Smooth muscle cell (in vitro differentiated cells): ENCODE measurements around the gene LRRC26. TPM values are rescaled to one million over a fixed set of nuclear protein-coding genes. Genes with fewer than 3 reads are reported as not detected.

Experiments used
- DNase-seq: peaks from one replicate; lab custom pipeline; 2025; ENCODE audit not compliant: unreplicated experiment; lab: John Stamatoyannopoulos, UW
- H2AFZ ChIP-seq: fragments of 200-600 bp; sonication (generic); 2 replicates; pipeline ENCODE4 v1.6.0; 2016; ENCODE audit warnings: antibody characterized with exemption, low read depth, mild to moderate bottlenecking
- H3F3A ChIP-seq: fragments of 200-600 bp; sonication (generic); 2 replicates; pipeline ENCODE4 v1.6.0; 2017; ENCODE audit warnings: antibody characterized with exemption, low read depth
- H3K27ac ChIP-seq: fragments of 200-600 bp; sonication (generic); 2 replicates; pipeline ENCODE4 v1.5.1; 2016; ENCODE audit warnings: low read depth, mild to moderate bottlenecking
- H3K27me3 ChIP-seq: fragments of 200-600 bp; sonication (generic); 2 replicates; pipeline ENCODE4 v1.6.1; 2016; ENCODE audit warnings: low read depth, mild to moderate bottlenecking
- H3K36me3 ChIP-seq: fragments of 200-600 bp; sonication (generic); 2 replicates; pipeline ENCODE4 v1.5.1; 2016; ENCODE audit warnings: low read depth
- H3K4me1 ChIP-seq: fragments of 200-600 bp; sonication (generic); 2 replicates; pipeline ENCODE4 v1.5.1; 2016; ENCODE audit warnings: low read depth
- H3K4me2 ChIP-seq: fragments of 200-600 bp; sonication (generic); 2 replicates; pipeline ENCODE4 v1.6.0; 2016; ENCODE audit warnings: mild to moderate bottlenecking
- H3K4me3 ChIP-seq: fragments of 200-600 bp; sonication (generic); 2 replicates; pipeline ENCODE4 v1.5.1; 2016; ENCODE audit warnings: mild to moderate bottlenecking
- H3K79me2 ChIP-seq: fragments of 200-600 bp; sonication (generic); 2 replicates; pipeline ENCODE4 v1.6.0; 2016; ENCODE audit warnings: low read depth, mild to moderate bottlenecking
- H3K9ac ChIP-seq: fragments of 200-600 bp; sonication (generic); 2 replicates; pipeline ENCODE4 v1.6.0; 2016; ENCODE audit warnings: low read depth
- H3K9me3 ChIP-seq: fragments of 200-600 bp; sonication (generic); replicated peaks from 2 replicates; pipeline ENCODE4 v1.5.1; 2016; ENCODE audit warnings: low read depth
- H4K20me1 ChIP-seq: fragments of 200-600 bp; sonication (generic); 2 replicates; pipeline ENCODE4 v1.6.0; 2016; ENCODE audit warnings: low read depth
- WGBS: methylation state at CpG from one replicate; pipeline ENCODE4 v1.1.7; 2016; ENCODE audit warnings: low lambda C conversion rate; 5-methylcytosine and 5-hydroxymethylcytosine counted together
- polyA plus RNA-seq: library from polyadenylated mRNA; unstranded; fragments of >200 nt; fragmentation: Nextera tagmentation; extraction: Ambion mirVana; gene quantifications from 2 replicates; pipeline ENCODE4 v1.2.1, GENCODE V29; 2016
- total RNA-seq: library from RNA; depleted of rRNA; stranded (reverse); fragments of >200 nt; gene quantifications from 2 replicates; pipeline ENCODE4 v1.2.3, GENCODE V29; 2014
- TF ChIP-seq, protein P1 (sequence below): fragments of 200-600 bp; sonication (generic); IDR thresholded peaks from 2 replicates; pipeline ENCODE4 v1.5.1; 2017; ENCODE audit warnings: borderline replicate concordance, mild to moderate bottlenecking, antibody characterized with exemption; ENCODE audit not compliant: insufficient read depth, poor library complexity, severe bottlenecking

The LRRC26 gene
- total and polyA plus RNA-seq, 2 experiments from 2014 or later = not detected

DNA sequence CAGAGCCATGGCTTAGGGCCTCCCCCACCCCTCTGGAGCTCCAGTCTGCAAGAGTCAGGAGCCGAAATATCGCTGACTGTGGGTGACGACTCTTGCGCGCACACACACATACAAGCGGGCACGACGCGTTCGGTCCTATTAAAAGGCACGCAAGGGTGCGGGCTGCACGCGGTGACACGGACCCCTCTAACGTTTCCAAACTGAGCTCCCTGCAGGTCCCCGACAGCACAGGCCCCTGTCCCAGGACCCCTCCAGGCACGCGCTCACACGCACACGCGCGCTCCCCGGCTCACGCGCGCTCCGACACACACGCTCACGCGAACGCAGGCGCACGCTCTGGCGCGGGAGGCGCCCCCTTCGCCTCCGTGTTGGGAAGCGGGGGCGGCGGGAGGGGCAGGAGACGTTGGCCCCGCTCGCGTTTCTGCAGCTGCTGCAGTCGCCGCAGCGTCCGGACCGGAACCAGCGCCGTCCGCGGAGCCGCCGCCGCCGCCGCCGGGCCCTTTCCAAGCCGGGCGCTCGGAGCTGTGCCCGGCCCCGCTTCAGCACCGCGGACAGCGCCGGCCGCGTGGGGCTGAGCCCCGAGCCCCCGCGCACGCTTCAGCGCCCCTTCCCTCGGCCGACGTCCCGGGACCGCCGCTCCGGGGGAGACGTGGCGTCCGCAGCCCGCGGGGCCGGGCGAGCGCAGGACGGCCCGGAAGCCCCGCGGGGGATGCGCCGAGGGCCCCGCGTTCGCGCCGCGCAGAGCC is 31.0 kb downstream of the LRRC26 start, which contains the start of gene GRIN1:
GRIN1 (plus strand) TSS at position 433 of the 746 bp plus-strand sequence. CDS start 333 bp downstream, outside the sequence.
- peak; percentile 9 for DNase-seq

DNA sequence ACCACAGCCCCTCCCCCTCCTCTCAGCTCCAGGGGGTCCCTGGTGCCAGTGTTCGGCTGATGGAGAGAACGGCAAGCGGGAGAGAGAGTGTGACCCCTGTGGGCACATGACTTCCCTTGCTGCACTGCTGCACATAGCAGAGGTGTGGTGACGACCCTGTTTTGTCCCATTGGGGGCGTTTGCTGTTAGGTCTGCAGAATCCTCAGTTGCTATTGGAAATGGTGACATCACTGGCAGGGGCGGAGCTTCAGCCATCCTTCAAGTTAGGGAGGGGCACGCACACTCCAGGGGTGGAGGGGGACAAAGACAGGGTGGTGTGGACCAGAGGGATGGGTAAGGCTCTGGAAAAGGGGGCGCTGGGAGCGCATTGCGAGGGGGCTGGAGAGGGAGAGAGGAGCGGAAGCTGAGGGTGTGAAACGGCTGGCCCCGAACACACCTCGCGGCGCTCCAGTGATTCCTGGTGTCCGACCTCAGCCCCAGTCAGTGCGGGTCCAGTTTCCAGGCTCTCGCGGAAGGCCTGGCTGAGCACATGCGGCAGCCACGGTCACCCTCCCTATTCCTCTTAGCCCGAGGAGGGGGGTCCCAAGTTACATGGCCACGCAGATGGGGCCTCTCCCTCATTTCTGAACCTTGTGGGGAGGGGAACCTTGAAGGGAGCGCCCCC is 31.7 kb downstream of the LRRC26 start:
- no peaks in the 10 kb centered on the region for H3K4me1 ChIP-seq
- no peaks in the 10 kb centered on the region for H3K36me3 ChIP-seq
- no peak overlapping the region for H2AFZ ChIP-seq
- 29% methylated on average over 22 of the region's 25 CpGs for WGBS
- no peaks in the 10 kb centered on the region for H4K20me1 ChIP-seq
- no peak overlapping the region for H3K4me2 ChIP-seq
- no peaks in the 10 kb centered on the region for H3K79me2 ChIP-seq
- H3F3A ChIP-seq = no peaks in the 10 kb centered on the region
- TF ChIP-seq, protein P1, sequence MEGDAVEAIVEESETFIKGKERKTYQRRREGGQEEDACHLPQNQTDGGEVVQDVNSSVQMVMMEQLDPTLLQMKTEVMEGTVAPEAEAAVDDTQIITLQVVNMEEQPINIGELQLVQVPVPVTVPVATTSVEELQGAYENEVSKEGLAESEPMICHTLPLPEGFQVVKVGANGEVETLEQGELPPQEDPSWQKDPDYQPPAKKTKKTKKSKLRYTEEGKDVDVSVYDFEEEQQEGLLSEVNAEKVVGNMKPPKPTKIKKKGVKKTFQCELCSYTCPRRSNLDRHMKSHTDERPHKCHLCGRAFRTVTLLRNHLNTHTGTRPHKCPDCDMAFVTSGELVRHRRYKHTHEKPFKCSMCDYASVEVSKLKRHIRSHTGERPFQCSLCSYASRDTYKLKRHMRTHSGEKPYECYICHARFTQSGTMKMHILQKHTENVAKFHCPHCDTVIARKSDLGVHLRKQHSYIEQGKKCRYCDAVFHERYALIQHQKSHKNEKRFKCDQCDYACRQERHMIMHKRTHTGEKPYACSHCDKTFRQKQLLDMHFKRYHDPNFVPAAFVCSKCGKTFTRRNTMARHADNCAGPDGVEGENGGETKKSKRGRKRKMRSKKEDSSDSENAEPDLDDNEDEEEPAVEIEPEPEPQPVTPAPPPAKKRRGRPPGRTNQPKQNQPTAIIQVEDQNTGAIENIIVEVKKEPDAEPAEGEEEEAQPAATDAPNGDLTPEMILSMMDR = no peak
- peaks cover 79% of the 10 kb centered on the region for H3K27me3 ChIP-seq
- no peak overlapping the region for H3K27ac ChIP-seq
- DNase-seq = no peak
- no peak overlapping the region for H3K4me3 ChIP-seq
- H3K9me3 ChIP-seq = no peaks in the 10 kb centered on the region
- no peak overlapping the region for H3K9ac ChIP-seq

More for the DNA sequence above, 31.0 kb downstream of the LRRC26 start, which contains the start of gene GRIN1:
- Histone ChIP-seq H3K27ac (no peak within 1 kb of the TSS), H3K4me2 (peak within 1 kb of the TSS; percentile 51), H3K79me2 (no peaks in the 10 kb centered on the region), H4K20me1 (no peaks in the 10 kb centered on the region), H3K27me3 (peaks cover 79% of the 10 kb centered on the region), H3K9me3 (no peaks in the 10 kb centered on the region), H2AFZ (no peak within 1 kb of the TSS), H3F3A (no peaks in the 10 kb centered on the region), H3K9ac (no peak within 1 kb of the TSS), H3K36me3 (no peaks in the 10 kb centered on the region), H3K4me3 (no peak within 1 kb of the TSS), H3K4me1 (no peaks in the 10 kb centered on the region)
- WGBS = 23% methylated on average over 56 of the region's 104 CpGs
- TF ChIP-seq, protein P1 = no peak

DNA sequence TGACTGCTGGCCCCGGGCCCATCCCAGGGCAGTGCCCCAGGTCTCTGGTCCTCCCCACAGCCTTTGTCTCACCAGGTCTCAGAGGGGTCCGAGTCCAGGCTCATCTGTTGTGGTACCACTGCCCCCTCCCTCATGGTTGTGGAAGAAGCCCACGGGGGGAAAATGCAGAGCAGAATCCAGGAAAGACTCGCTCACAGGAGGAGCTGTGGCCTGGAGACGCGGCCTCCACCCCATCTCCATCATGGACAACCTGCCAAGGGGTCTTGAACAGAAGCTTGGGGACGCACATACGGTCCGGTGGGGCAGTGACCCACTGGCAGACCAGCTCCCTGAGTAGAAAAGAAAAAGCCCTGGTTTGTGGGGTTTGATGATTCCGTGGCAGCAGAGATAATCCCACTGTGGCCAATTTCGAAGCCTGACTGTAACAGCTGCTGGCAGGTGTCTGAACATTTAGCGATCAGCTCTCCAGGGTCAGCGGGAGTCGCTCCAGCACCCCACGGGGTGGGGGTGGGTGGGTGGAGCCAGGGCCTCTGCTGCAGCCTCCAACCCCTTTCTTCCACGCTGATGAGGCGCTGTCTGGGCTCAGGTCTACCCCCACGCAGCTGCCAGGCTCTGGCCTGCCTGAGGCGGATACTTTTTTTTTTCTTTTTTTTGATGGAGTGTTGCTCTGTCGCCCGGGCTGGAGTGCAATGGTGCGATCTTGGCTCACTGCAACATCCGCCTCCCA is 32.8 kb downstream of the LRRC26 start:
- Histone ChIP-seq H3F3A (no peaks in the 10 kb centered on the region), H3K79me2 (no peaks in the 10 kb centered on the region), H3K9ac (no peak overlapping the region), H3K4me1 (no peaks in the 10 kb centered on the region), H3K4me2 (no peak overlapping the region), H3K27me3 (peaks cover 72% of the 10 kb centered on the region), H2AFZ (no peak overlapping the region), H3K4me3 (no peak overlapping the region), H3K9me3 (no peaks in the 10 kb centered on the region), H3K36me3 (no peaks in the 10 kb centered on the region), H3K27ac (no peak overlapping the region), H4K20me1 (no peaks in the 10 kb centered on the region)
- DNase-seq = no peak
- TF ChIP-seq, protein P1 = no peak
- WGBS = 81% methylated on average over 23 of the region's 23 CpGs
